PFSK-1 (cell line): Measurements from ENCODE around the gene AP3S1.

ENCODE experiments used
- FOXP2 ChIP-seq: optimal IDR thresholded peaks from 2 replicates; pipeline ENCODE3; 2011; ENCODE audit warnings: borderline replicate concordance, control low read depth, inconsistent platforms; ENCODE audit not compliant: insufficient read depth; ENCODE audit errors: extremely low read length, extremely low read depth
- POLR2AphosphoS5 ChIP-seq: IDR thresholded peaks from 2 replicates; pipeline ENCODE4 v1.6.1; 2012; ENCODE audit warnings: low read depth, mild to moderate bottlenecking, control low read depth, low read length, moderate library complexity
- SIN3A ChIP-seq: IDR thresholded peaks from 2 replicates; pipeline ENCODE4 v1.6.1; 2012; ENCODE audit warnings: mild to moderate bottlenecking, low read length, moderate library complexity, borderline replicate concordance; ENCODE audit not compliant: insufficient read depth
- TAF1 ChIP-seq: IDR thresholded peaks from 2 replicates; pipeline ENCODE4 v1.6.1; 2012; ENCODE audit warnings: low read length, control low read depth, borderline replicate concordance; ENCODE audit not compliant: insufficient read depth
- TF ChIP-seq, protein P1 (sequence below), 2 experiments: IDR thresholded peaks; 2 replicates each; pipeline versions ENCODE4 v1.6.1 to v1.8.0; 2011 to 2012; ENCODE audit warnings: low read depth in 2 of 2, low read length in 2 of 2, control low read depth in 1 of 2, inconsistent platforms in 1 of 2, mild to moderate bottlenecking in 1 of 2, moderate library complexity in 1 of 2; ENCODE audit not compliant: insufficient read depth in 1 of 2

AP3S1 gene

DNA sequence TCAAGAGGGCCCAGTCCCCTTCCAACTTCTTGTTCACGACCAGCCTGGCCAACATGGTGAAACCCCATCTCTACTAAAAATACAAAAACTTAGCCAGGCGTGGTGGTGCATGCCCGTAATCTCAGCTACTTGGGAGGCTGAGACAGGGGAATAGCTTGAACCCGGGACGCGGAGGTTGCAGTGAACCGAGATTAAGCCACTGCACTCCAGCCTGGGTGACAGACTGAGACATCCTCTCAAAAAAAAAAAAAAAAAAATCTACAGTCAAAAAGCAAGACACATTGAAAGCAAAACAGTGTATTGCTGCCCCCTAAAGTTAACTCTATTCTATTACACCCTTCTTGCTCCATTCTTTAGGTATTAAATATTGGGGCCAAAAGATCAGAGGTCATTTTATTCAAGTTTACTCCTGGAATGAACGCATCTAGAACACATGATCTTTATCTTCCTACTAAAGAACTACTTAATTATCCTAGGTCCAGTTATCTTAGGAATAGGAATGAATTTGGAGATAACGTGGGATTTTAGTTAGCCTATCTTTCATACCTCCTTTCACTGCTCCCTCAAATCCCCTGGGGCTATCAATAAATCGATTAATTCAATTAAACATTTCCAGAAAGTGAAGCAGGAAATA is 2.7 kb upstream of the AP3S1 start:
- TF ChIP-seq, protein P1, sequence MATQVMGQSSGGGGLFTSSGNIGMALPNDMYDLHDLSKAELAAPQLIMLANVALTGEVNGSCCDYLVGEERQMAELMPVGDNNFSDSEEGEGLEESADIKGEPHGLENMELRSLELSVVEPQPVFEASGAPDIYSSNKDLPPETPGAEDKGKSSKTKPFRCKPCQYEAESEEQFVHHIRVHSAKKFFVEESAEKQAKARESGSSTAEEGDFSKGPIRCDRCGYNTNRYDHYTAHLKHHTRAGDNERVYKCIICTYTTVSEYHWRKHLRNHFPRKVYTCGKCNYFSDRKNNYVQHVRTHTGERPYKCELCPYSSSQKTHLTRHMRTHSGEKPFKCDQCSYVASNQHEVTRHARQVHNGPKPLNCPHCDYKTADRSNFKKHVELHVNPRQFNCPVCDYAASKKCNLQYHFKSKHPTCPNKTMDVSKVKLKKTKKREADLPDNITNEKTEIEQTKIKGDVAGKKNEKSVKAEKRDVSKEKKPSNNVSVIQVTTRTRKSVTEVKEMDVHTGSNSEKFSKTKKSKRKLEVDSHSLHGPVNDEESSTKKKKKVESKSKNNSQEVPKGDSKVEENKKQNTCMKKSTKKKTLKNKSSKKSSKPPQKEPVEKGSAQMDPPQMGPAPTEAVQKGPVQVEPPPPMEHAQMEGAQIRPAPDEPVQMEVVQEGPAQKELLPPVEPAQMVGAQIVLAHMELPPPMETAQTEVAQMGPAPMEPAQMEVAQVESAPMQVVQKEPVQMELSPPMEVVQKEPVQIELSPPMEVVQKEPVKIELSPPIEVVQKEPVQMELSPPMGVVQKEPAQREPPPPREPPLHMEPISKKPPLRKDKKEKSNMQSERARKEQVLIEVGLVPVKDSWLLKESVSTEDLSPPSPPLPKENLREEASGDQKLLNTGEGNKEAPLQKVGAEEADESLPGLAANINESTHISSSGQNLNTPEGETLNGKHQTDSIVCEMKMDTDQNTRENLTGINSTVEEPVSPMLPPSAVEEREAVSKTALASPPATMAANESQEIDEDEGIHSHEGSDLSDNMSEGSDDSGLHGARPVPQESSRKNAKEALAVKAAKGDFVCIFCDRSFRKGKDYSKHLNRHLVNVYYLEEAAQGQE (IDR thresholded peaks at IDR 0.05; ENCODE audit: insufficient read depth in 1 of 2, low read depth in 2 of 2, low read length in 2 of 2): no peak
- TF ChIP-seq FOXP2 (no peak), TAF1 (no peak), POLR2AphosphoS5 (no peak), SIN3A (no peak)

DNA sequence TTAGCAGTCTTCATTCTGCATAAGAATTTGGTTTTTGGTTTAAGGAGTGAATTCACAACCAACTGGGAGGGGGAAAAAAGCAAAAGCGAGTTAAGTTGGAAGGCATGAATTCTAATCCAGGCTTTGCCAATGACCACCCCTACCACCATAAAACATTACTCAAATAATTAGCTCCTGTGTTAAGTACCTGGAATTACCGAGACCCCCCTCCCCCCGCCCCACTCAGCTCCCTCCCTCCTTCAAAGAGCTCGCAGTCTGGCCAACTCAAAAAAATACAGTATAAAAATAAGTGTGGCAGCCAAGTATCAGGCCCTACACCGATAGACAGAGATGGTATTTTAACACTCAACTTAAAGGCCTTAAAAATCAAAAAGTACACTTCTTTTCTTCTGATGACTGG is 862 bp upstream of the AP3S1 start:
- TF ChIP-seq, protein P1 (IDR thresholded peaks at IDR 0.05; ENCODE audit: insufficient read depth in 1 of 2, low read depth in 2 of 2, low read length in 2 of 2): no peak
- no peak for TF ChIP-seq FOXP2
- no peak for TF ChIP-seq POLR2AphosphoS5
- no peak for TF ChIP-seq SIN3A
- no peak for TF ChIP-seq TAF1

DNA sequence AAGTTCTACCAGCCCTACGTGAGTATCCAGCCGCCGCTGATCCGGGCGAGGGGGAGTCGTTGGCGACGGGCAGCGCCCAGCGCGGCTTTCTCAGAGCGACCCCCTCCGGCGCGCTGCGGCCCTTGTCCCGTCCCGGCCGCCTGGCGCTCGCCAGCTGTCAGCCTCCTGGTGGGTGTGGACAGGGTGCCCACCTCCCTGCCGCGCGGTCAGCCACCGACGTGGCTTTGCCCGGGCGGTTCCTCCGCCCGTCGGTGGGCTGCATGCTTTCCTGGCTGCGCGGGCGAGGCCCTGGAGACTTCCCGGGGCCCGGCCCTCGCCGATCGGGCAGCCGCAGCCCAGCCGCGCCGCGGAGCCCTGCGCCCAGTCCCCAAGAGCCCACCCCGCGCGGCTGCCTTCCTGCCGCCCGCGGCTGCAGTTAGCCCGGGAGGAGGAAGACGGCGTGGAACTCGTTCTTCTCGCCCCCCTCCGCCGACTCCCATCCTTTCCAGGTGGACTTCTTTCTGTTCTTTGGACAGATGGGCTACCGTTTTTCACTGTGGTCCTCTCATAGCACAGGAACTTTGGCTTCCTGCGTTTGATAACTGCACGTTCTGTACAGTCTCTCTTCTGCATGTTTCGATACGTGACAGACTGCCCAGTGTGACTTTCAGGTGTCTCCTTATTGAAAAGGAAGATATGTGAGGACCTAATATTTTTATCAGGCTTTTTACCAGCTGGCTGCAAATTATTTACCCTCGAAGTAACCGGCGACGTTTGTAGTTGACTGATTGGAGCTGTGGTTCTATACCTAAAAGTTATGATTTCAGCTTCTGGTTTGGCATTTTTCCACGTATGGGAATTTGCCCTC is 577 bp downstream of the AP3S1 start:
- TF ChIP-seq POLR2AphosphoS5 (no peak), SIN3A (no peak), FOXP2 (peak; percentile 47)
- TF ChIP-seq, protein P1 (IDR thresholded peaks at IDR 0.05; ENCODE audit: insufficient read depth in 1 of 2, low read depth in 2 of 2, low read length in 2 of 2): no peak

DNA sequence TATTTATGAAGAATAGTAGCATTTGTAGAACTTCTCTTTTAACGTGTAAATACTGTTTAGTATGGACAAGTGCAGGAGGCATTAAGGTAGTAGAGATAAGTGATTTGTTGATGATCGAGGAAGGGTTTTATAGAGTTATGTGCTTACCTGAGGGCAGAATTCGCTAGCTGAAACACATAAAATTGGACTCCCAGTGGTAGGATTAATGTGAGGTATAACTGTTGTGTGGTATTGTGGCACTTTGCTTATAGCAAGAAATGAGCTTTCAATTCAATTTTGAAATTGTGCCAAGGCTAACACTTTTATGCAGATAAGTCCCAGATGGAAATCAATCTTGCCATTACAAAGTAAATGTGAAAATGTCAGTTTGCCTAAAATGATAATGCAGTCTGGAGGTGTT is 1.2 kb downstream of the AP3S1 start:
- TF ChIP-seq, protein P1 (IDR thresholded peaks at IDR 0.05; ENCODE audit: insufficient read depth in 1 of 2, low read depth in 2 of 2, low read length in 2 of 2): no peak
- TF ChIP-seq SIN3A (no peak), POLR2AphosphoS5 (no peak), FOXP2 (no peak), TAF1 (no peak)
